Measurements from ENCODE around the gene FLAD1.
"Not testable (repeated sequence)": the region's sequence is repeated elsewhere in the genome, so short reads cannot be mapped to it uniquely, and the experiment has no call there.

Gene FLAD1

DNA sequence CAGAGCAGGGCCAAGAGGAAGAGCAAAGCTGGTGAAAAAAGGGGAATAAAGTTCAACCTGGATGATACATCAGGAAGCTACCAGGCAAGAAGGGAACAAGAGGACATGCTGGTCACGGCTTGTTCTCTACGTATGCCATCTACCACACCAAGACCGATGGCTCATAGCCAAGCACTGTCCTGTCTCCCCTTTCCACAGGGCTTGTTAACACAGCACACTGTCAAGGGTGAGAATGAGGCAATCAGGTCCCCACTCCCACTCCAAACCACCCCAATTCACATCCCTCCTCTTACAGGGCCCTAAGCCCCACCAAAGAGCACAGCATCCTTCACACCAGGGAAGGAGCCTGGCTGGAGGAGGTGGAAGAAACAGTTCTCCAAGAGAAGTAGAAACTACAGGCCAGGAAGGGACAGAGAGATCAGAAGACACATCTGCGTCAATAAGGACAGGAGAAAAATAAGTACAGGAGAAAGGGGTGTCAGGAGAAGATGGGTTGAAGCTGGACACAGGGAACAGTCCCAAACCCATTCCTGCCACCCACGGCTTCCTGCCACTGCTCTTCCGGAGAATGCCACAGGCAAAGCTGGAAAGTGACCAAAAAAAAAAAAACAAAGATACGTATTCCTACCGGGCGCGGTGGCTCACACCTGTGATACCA is 11.7 kb upstream of the FLAD1 start:
- Mint-ChIP-seq H3K27ac (peak overlapping the region; percentile 90), H3K4me1 (ENCODE audit: low read depth) (peaks cover 31% of the 10 kb centered on the region), H3K27me3 (no peaks in the 10 kb centered on the region), H3K4me3 (peak overlapping the region; percentile 33), H3K9me3 (no peaks in the 10 kb centered on the region), H3K36me3 (ENCODE audit: low read depth) (peaks cover 18% of the 10 kb centered on the region)

DNA sequence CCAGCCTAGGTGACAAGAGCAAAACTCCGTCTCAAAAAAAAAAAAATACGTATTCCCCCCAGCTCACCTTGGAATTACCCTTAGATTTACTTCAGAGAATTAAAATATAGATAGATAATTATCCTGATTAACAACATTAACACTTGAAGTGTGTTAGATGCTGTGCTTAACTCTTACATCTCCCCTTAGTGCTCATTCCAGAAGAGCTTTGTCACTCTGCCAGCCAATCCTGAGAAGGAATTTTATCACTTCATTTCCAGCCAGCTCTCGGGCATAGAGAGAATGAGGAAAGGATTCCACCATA is 11.0 kb upstream of the FLAD1 start:
- peaks cover 18% of the 10 kb centered on the region for H3K36me3 Mint-ChIP-seq (ENCODE audit: low read depth)
- H3K27me3 Mint-ChIP-seq = no peaks in the 10 kb centered on the region
- peak overlapping the region; percentile 59 for H3K27ac Mint-ChIP-seq
- no peak overlapping the region for H3K4me3 Mint-ChIP-seq
- H3K9me3 Mint-ChIP-seq = no peaks in the 10 kb centered on the region
- H3K4me1 Mint-ChIP-seq (ENCODE audit: low read depth) = peaks cover 31% of the 10 kb centered on the region

DNA sequence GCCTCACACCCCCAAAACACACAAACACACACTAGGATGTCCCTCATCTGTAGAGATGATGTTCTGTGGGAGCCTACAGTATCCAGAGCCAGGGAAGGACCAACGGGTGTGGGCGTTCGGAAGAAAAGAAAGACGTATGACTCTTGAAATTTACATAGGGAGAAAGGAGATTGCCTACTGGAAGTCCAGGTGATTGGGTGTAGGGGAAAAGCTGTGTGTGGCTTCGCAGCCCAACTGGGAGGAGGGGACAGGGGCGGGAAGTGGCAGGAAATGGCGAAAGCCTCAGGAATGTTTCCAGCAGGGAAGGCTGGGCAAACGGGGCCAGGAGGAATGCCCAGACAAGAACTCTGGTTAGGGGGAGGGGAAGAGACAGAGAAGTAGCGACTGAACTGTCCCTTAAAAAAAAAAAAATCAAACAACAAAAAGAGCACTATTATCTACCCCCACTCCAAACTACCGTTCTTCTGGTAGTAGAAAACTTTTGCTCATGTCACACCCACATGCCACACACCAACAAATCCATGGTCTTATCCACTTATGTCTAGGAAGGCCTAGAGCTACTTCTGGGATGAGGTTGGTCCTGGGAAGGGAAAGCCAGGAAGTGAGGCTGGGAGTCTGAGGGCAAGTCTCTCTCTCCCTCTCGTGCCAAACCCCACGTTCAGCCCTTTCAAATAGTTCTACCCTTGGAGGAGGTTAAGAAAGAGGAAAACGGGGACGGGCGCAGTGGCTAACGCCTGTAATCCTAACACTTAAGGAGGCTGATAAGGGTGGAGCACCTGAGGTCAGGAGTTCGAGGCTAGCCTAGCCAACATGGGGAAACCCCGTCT is 10.4 kb upstream of the FLAD1 start:
- Mint-ChIP-seq H3K27me3 (no peaks in the 10 kb centered on the region), H3K36me3 (ENCODE audit: low read depth) (peaks cover 20% of the 10 kb centered on the region), H3K4me1 (ENCODE audit: low read depth) (peaks cover 35% of the 10 kb centered on the region), H3K27ac (peak overlapping the region; percentile 59), H3K4me3 (no peak overlapping the region), H3K9me3 (no peaks in the 10 kb centered on the region)

DNA sequence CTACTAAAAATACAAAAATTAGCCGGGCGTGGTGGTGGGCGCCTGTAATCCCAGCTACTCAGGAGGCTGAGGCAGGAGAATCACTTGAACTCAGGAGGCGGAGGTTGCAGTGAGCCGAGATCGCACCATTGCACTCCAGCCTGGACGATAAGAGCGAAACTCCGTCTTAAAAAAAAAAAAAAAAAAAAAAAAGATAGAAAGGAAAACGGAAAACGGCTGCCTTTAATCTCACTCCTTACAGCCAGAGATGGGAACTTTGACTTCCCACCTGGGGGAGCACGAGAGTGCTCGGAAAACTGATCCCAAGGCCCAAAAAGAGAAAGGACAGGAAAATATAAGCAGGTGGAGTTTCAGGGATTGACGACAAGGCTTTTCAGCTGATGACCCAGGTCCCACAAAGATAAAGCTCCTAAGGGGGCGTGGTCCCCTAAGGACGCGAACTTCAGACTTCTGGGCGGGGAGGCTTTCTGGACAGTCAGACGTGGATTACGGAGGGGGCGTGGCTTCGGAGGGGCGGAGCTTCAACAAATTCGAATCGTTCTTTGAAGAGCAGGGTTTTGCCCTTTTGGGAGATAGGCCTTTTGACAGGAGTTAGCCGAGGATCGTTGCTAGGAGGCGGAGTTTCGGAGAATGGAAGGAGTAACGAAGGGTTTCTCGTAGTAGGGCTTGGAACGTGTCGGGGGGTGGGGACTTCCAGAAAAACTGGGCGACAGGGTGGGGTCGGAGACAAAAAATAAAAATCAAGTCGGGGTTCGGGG is 9.6 kb upstream of the FLAD1 start:
- Mint-ChIP-seq H3K27ac (peak overlapping the region; percentile 59), H3K36me3 (ENCODE audit: low read depth) (peaks cover 22% of the 10 kb centered on the region), H3K27me3 (no peaks in the 10 kb centered on the region)

DNA sequence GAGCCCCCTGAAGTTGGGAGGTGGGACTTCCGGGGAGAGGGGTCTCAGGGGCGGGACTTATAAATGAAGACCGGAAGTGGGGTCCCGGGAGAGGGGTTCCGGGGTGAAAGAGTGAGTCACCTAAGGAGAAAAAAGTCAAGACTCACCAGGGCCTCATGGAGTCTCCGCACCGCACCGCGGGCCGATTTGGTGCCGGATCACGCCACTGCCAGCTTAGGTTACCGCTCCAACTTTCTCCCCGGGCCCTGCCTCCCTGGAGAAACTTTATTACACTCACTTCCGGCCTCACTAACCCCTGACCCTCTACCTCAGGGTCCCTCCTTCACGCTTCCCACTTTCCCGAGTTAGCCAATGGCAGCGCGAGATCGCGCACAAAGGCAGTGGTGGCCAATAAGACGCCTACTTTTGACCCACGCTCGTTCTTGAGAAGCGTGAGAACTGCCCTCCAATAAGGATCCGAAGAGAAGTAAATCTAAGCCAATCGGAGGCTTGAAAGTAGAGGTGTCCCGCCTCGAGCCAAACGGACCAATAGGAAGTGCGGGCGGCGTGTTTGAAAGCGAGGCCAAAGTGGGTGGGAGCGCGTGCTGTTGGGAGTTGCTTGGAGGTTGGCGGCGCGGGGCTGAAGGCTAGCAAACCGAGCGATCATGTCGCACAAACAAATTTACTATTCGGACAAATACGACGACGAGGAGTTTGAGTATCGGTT is 8.9 kb upstream of the FLAD1 start, which contains the start of gene CKS1B:
Gene CKS1B (plus strand): TSS at position 580 of the 706 bp plus-strand sequence. CDS start 65 bp downstream, at position 645.
- Mint-ChIP-seq H3K4me1 (ENCODE audit: low read depth) (peaks cover 37% of the 10 kb centered on the region), H3K4me3 (no peak within 1 kb of the TSS), H3K27me3 (no peaks in the 10 kb centered on the region), H3K36me3 (ENCODE audit: low read depth) (peaks cover 28% of the 10 kb centered on the region), H3K27ac (no peak within 1 kb of the TSS), H3K9me3 (no peaks in the 10 kb centered on the region)

More for the DNA sequence above, 9.6 kb upstream of the FLAD1 start:
- H3K4me1 Mint-ChIP-seq (ENCODE audit: low read depth) = peaks cover 37% of the 10 kb centered on the region
- H3K9me3 Mint-ChIP-seq = no peaks in the 10 kb centered on the region
- no peak overlapping the region for H3K4me3 Mint-ChIP-seq

DNA sequence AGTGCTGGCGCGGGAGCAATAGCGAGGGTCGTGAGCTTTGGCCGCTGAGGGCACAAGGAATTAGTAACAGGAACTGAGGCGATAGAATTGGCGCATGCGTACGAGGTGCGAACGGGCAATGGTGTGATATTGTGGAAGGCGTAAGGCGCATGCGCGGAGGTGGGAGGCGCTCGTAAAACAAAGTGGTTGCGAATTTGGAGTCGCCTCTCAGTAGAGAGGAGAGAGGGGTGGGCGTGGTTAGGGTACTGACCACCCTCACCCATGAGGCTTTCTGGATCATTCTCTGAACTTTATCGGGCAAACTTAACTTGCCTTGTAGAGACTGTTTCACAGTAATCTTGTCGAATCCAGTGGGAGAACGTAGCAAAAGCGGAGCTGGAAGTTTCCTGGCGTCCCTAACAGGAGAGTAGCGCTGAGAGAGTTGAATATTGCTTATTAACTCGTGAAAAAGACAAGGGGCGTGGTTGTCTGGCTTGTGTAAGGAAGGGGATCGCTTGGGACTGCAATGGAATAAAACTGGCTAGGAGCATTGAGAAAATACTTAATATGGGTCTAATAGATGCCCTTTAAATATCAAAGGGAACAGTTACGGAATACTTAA is 8.2 kb upstream of the FLAD1 start:
- no peak overlapping the region for H3K4me3 Mint-ChIP-seq
- no peaks in the 10 kb centered on the region for H3K27me3 Mint-ChIP-seq
- peaks cover 29% of the 10 kb centered on the region for H3K36me3 Mint-ChIP-seq (ENCODE audit: low read depth)
- peaks cover 32% of the 10 kb centered on the region for H3K4me1 Mint-ChIP-seq (ENCODE audit: low read depth)
- no peaks in the 10 kb centered on the region for H3K9me3 Mint-ChIP-seq
- H3K27ac Mint-ChIP-seq = no peak overlapping the region

DNA sequence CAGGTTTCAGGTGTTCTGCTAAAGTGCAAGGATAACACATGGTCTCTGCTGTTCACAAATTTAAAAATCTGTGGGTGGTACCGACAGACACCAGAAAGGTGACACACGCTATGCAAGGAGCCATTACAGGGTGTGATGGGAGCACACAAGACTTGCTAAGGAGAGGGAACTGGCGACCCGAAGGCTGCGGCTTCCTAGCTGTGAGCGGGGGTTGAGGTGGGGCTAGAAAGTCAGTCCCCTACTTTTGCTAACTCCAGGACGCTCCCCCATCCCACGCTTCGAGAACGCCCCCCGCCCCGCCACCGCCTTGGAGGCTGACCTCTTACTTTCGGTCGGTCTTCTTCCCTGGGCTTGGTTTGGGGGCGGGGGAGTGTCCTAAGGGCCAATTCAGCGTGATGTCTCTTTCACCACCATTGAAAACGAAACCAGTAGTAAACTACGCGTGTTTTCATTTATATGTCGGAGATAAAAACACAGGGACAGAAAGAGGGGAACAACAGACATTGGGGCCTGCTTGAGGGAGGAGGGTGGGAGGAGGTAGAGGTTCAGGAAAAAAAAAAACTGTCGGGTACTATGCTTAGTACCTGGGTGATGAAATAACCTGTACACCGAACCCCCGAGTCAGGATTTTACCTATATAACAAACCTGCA is 7.6 kb upstream of the FLAD1 start:
- peaks cover 32% of the 10 kb centered on the region for H3K4me1 Mint-ChIP-seq (ENCODE audit: low read depth)
- H3K27me3 Mint-ChIP-seq = no peaks in the 10 kb centered on the region
- no peaks in the 10 kb centered on the region for H3K9me3 Mint-ChIP-seq
- no peak overlapping the region for H3K27ac Mint-ChIP-seq
- peaks cover 29% of the 10 kb centered on the region for H3K36me3 Mint-ChIP-seq (ENCODE audit: low read depth)
- H3K4me3 Mint-ChIP-seq = no peak overlapping the region

DNA sequence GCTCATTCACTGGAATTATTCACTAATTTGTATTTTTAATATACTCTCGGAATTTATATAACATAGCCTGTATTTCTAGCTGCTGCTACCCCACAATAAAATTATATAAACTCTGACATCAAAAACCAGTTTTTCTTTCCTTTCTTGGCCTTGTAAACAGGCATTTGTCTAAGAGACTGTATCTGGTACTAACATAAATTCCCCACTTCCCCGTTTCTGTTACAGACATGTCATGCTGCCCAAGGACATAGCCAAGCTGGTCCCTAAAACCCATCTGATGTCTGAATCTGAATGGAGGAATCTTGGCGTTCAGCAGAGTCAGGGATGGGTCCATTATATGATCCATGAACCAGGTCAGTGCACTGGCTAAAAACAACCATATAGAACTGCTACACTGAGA is 5.4 kb upstream of the FLAD1 start:
- H3K27ac Mint-ChIP-seq, H3K27me3 Mint-ChIP-seq, H3K4me3 Mint-ChIP-seq, H3K9me3 Mint-ChIP-seq: not testable (repeated sequence)
- Mint-ChIP-seq H3K4me1 (ENCODE audit: low read depth) (peaks cover 11% of the 10 kb centered on the region), H3K36me3 (ENCODE audit: low read depth) (peaks cover 26% of the 10 kb centered on the region)

DNA sequence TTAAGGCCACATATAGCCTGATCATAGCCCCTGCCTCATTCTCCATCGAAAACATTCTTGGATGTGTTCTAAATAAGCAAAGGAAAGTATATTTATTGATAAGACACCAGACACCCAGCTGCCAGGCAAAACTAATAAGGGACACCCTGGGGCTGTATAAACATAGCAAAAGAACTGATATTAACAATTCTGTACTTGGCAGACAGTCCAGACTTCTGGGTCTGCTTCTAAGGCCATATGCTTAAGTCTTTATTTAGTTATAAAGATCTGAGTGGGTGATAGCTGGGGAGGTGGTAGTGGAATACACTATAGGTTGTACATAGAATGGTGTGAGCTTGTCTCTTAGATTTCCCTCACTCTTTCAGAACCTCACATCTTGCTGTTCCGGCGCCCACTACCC is 4.8 kb upstream of the FLAD1 start:
- H3K27me3 Mint-ChIP-seq = no peaks in the 10 kb centered on the region
- H3K36me3 Mint-ChIP-seq (ENCODE audit: low read depth) = peaks cover 26% of the 10 kb centered on the region
- no peak overlapping the region for H3K4me3 Mint-ChIP-seq
- H3K27ac Mint-ChIP-seq = peak overlapping the region; percentile 24
- H3K4me1 Mint-ChIP-seq (ENCODE audit: low read depth) = peaks cover 7% of the 10 kb centered on the region
- H3K9me3 Mint-ChIP-seq = no peaks in the 10 kb centered on the region

DNA sequence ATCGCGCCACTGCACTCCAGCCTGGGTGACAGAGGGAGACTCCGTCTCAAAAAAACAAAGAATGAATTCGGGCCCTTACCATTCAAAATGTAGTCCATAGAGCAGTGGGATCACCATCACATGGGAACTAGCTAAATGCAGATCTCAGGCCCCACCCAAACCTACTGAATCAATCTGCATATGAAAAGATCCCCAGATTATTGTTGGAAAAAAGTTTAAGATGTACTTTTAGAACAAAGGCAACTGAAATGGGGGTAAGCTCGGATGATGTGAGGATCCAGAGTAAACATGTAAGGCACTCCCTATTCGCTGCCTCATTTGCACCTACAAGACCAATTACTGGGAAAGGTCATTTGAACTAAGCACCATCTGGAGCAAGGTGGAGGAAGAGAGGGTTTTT is 803 bp upstream of the FLAD1 start:
- peaks cover 30% of the 10 kb centered on the region for H3K36me3 Mint-ChIP-seq (ENCODE audit: low read depth)
- H3K27me3 Mint-ChIP-seq = no peaks in the 10 kb centered on the region
- no peaks in the 10 kb centered on the region for H3K9me3 Mint-ChIP-seq
- H3K4me3 Mint-ChIP-seq = no peak overlapping the region
- peaks cover 20% of the 10 kb centered on the region for H3K4me1 Mint-ChIP-seq (ENCODE audit: low read depth)
- H3K27ac Mint-ChIP-seq = no peak overlapping the region

DNA sequence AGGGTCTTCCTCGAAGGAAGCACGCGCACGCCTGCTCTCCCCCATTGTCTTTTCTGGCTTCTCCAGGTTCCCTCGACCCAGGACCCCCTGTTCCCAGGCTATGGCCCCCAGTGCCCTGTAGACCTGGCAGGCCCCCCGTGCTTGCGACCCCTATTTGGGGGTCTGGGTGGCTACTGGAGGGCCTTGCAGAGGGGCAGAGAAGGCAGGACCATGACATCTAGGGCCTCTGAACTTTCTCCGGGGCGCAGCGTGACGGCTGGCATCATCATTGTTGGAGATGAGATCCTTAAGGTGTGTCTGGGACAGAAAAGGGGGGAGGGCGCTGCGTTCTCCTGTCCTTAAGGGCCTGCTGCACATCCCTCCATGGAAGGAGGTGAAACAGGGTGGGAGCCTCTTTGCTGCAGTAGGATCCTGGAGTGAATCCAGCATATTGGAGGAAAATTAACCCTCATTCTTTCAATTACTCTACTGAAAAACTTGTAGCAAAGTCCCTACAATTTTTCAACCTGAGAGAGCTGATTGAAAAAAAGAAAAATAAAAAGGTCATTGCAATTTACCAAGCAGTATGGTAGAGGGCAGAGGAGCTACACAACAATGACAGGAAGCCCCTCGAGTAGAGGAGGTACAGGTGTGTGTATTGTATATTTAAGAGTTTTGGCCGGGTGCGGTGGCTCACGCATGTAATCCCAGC is 777 bp downstream of the FLAD1 start:
- peaks cover 30% of the 10 kb centered on the region for H3K36me3 Mint-ChIP-seq (ENCODE audit: low read depth)
- no peaks in the 10 kb centered on the region for H3K9me3 Mint-ChIP-seq
- no peak overlapping the region for H3K4me3 Mint-ChIP-seq
- no peak overlapping the region for H3K27ac Mint-ChIP-seq
- H3K27me3 Mint-ChIP-seq = no peaks in the 10 kb centered on the region
- peaks cover 14% of the 10 kb centered on the region for H3K4me1 Mint-ChIP-seq (ENCODE audit: low read depth)

DNA sequence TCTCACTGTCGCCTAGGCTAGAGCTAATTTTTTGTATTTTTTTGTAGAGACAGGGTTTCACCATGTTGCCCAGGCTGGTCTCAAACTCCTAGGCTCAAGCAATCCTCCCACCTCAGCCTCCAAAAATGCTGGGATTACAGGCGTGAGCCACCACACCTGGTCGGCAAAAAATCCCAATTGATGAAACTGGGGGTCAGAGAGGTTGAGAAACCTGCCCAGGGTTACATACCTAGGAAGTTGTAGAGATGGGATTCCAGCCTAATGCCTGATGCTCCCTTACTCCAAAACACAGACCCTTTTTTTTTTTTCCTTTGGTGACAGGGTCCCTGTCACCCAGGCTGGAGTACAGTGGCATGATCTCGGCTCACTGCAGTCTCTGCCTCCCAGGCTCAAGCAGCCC is 3.6 kb downstream of the FLAD1 start:
- not testable (repeated sequence) for H3K27ac Mint-ChIP-seq, H3K4me3 Mint-ChIP-seq, H3K27me3 Mint-ChIP-seq, H3K9me3 Mint-ChIP-seq
- peaks cover 14% of the 10 kb centered on the region for H3K4me1 Mint-ChIP-seq (ENCODE audit: low read depth)
- H3K36me3 Mint-ChIP-seq (ENCODE audit: low read depth) = peaks cover 35% of the 10 kb centered on the region

DNA sequence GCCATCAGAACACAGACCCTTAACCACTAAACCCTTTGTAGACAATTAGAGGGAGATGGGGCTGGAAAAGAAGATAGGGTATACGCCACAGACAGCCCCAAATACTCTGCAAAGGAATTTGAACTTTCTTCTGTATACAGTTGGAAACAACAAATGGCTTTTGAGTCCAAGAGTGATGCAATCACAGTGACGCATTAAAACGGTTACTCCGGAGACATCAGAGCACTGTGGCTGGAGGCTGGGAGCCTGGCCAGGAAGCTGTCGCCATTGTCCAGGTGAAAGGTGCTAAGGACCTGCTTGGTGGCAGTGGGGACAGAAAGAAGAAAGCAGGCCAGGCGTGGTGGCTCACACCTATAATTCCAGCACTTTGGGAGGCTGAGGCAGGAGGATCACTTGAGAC is 4.2 kb downstream of the FLAD1 start:
- H3K9me3 Mint-ChIP-seq = no peaks in the 10 kb centered on the region
- no peaks in the 10 kb centered on the region for H3K27me3 Mint-ChIP-seq
- no peak overlapping the region for H3K4me3 Mint-ChIP-seq
- H3K4me1 Mint-ChIP-seq (ENCODE audit: low read depth) = peaks cover 14% of the 10 kb centered on the region
- peaks cover 35% of the 10 kb centered on the region for H3K36me3 Mint-ChIP-seq (ENCODE audit: low read depth)
- no peak overlapping the region for H3K27ac Mint-ChIP-seq
